ENCODE data around the gene TUBB1. TPM values are rescaled to one million over a fixed set of nuclear protein-coding genes. Genes with fewer than 3 reads are reported as not detected.

The TUBB1 gene
- total and polyA plus RNA-seq, 2 of the 13 experiments (the other 11 are each of a cell fraction or from before 2014, with no cell fraction given) = 0.11 to 57.6 TPM

DNA sequence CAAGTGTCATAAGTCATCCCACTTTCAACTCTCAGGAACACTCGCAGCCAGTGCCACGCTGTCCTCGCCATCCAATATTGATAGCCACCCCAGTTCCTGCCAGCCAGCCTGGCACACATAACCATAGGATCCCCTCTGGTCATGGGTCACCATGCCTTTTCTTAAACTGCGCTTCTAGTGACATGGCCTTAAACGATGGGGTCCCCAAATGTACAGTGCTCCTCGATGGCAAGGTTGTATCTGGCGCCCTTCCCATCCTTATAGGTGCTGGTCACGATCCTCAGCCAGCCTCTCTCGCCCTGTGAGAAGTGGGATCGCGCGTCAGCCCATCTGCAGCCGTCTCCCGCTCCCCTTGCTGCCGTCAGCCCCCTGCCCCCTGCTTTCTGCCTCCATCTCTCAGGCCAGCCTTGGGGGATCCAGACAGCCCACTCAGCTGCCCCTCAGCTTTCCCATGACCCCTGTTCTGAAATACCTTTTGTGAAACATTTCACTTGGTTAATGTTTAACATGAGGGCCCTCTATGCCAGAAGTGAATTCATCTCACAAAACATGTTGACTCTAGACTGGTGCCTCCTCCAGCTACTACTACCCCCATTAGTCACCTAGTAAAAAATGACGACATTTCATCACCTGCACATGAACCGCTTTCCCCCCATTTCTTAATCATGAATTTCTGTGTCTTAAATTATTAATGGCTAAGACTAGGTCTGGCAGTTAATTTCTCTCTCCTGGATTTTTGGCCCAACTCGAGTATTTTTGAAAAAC, 23.6 kb upstream of the TUBB1 start (continued):
- no peak for TF ChIP-seq MATR3 (CRISPR knock-in tag; IDR thresholded peaks at IDR 0.05)
- TF ChIP-seq, protein P1, sequence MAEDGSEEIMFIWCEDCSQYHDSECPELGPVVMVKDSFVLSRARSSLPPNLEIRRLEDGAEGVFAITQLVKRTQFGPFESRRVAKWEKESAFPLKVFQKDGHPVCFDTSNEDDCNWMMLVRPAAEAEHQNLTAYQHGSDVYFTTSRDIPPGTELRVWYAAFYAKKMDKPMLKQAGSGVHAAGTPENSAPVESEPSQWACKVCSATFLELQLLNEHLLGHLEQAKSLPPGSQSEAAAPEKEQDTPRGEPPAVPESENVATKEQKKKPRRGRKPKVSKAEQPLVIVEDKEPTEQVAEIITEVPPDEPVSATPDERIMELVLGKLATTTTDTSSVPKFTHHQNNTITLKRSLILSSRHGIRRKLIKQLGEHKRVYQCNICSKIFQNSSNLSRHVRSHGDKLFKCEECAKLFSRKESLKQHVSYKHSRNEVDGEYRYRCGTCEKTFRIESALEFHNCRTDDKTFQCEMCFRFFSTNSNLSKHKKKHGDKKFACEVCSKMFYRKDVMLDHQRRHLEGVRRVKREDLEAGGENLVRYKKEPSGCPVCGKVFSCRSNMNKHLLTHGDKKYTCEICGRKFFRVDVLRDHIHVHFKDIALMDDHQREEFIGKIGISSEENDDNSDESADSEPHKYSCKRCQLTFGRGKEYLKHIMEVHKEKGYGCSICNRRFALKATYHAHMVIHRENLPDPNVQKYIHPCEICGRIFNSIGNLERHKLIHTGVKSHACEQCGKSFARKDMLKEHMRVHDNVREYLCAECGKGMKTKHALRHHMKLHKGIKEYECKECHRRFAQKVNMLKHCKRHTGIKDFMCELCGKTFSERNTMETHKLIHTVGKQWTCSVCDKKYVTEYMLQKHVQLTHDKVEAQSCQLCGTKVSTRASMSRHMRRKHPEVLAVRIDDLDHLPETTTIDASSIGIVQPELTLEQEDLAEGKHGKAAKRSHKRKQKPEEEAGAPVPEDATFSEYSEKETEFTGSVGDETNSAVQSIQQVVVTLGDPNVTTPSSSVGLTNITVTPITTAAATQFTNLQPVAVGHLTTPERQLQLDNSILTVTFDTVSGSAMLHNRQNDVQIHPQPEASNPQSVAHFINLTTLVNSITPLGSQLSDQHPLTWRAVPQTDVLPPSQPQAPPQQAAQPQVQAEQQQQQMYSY (CRISPR knock-in tag; IDR thresholded peaks at IDR 0.05) = no peak
- no peak for TF ChIP-seq JUNB (CRISPR knock-in tag; IDR thresholded peaks at IDR 0.05; ENCODE audit: borderline replicate concordance)
- TF ChIP-seq, protein P2, sequence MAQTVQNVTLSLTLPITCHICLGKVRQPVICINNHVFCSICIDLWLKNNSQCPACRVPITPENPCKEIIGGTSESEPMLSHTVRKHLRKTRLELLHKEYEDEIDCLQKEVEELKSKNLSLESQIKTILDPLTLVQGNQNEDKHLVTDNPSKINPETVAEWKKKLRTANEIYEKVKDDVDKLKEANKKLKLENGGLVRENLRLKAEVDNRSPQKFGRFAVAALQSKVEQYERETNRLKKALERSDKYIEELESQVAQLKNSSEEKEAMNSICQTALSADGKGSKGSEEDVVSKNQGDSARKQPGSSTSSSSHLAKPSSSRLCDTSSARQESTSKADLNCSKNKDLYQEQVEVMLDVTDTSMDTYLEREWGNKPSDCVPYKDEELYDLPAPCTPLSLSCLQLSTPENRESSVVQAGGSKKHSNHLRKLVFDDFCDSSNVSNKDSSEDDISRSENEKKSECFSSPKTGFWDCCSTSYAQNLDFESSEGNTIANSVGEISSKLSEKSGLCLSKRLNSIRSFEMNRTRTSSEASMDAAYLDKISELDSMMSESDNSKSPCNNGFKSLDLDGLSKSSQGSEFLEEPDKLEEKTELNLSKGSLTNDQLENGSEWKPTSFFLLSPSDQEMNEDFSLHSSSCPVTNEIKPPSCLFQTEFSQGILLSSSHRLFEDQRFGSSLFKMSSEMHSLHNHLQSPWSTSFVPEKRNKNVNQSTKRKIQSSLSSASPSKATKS (CRISPR knock-in tag; IDR thresholded peaks at IDR 0.05) = no peak
- TF ChIP-seq, protein P3, sequence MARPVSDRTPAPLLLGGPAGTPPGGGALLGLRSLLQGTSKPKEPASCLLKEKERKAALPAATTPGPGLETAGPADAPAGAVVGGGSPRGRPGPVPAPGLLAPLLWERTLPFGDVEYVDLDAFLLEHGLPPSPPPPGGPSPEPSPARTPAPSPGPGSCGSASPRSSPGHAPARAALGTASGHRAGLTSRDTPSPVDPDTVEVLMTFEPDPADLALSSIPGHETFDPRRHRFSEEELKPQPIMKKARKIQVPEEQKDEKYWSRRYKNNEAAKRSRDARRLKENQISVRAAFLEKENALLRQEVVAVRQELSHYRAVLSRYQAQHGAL (CRISPR knock-in tag; IDR thresholded peaks at IDR 0.05; ENCODE audit: not compliant biosample characterization) = no peak
- TF ChIP-seq XRCC5 (optimal IDR thresholded peaks at IDR 0.05; ENCODE audit: low read length) = peak; percentile 63
- TF ChIP-seq JARID2 (CRISPR knock-in tag; IDR thresholded peaks at IDR 0.05; ENCODE audit: insufficient replicate concordance) = no peak
- TF ChIP-seq PCBP1 (IDR thresholded peaks at IDR 0.05; ENCODE audit: borderline replicate concordance, low read depth, low read length) = no peak
- TF ChIP-seq SRSF9 (IDR thresholded peaks at IDR 0.05; ENCODE audit: borderline replicate concordance, insufficient read depth, low read depth, low read length, poor library complexity, severe bottlenecking) = no peak
- no peak; the same call in 1 of the 2 replicates for TF ChIP-seq ZNF766 (CRISPR knock-in tag; IDR thresholded peaks at IDR 0.05; ENCODE audit: borderline replicate concordance)
- TF ChIP-seq MED13 (CRISPR knock-in tag; IDR thresholded peaks at IDR 0.05) = no peak
- TF ChIP-seq RCOR2 (CRISPR knock-in tag; IDR thresholded peaks at IDR 0.05) = no peak
- peak; percentile 44; the same call in 1 of the 2 replicates for TF ChIP-seq ZBTB20 (CRISPR knock-in tag; IDR thresholded peaks at IDR 0.05; ENCODE audit: borderline replicate concordance, low read depth)
- TF ChIP-seq, protein P4, sequence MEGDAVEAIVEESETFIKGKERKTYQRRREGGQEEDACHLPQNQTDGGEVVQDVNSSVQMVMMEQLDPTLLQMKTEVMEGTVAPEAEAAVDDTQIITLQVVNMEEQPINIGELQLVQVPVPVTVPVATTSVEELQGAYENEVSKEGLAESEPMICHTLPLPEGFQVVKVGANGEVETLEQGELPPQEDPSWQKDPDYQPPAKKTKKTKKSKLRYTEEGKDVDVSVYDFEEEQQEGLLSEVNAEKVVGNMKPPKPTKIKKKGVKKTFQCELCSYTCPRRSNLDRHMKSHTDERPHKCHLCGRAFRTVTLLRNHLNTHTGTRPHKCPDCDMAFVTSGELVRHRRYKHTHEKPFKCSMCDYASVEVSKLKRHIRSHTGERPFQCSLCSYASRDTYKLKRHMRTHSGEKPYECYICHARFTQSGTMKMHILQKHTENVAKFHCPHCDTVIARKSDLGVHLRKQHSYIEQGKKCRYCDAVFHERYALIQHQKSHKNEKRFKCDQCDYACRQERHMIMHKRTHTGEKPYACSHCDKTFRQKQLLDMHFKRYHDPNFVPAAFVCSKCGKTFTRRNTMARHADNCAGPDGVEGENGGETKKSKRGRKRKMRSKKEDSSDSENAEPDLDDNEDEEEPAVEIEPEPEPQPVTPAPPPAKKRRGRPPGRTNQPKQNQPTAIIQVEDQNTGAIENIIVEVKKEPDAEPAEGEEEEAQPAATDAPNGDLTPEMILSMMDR (CRISPR knock-in tag; IDR thresholded peaks at IDR 0.05) = no peak
- TF ChIP-seq HMG20A (CRISPR knock-in tag; IDR thresholded peaks at IDR 0.05; ENCODE audit: borderline replicate concordance) = no peak
- TF ChIP-seq MYNN (CRISPR knock-in tag; IDR thresholded peaks at IDR 0.05; ENCODE audit: low read depth) = no peak
- no peak for TF ChIP-seq ZNF296 (CRISPR knock-in tag; conservative IDR thresholded peaks at IDR 0.05)
- TF ChIP-seq, protein P5, sequence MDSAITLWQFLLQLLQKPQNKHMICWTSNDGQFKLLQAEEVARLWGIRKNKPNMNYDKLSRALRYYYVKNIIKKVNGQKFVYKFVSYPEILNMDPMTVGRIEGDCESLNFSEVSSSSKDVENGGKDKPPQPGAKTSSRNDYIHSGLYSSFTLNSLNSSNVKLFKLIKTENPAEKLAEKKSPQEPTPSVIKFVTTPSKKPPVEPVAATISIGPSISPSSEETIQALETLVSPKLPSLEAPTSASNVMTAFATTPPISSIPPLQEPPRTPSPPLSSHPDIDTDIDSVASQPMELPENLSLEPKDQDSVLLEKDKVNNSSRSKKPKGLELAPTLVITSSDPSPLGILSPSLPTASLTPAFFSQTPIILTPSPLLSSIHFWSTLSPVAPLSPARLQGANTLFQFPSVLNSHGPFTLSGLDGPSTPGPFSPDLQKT (CRISPR knock-in tag; IDR thresholded peaks at IDR 0.05; ENCODE audit: borderline replicate concordance) = no peak
